Loucy (cell line): ENCODE measurements around the gene RARB.

ENCODE experiments used
- H2AFZ ChIP-seq: fragments of 200-600 bp; sonication (generic); 2 replicates; pipeline ENCODE4 v1.6.0; 2016; ENCODE audit warnings: antibody characterized with exemption, mild to moderate bottlenecking, low read length, moderate library complexity
- H3F3A ChIP-seq: fragments of 200-600 bp; 2 replicates; pipeline ENCODE4 v1.6.0; 2016; ENCODE audit warnings: antibody characterized with exemption, low read depth, mild to moderate bottlenecking
- H3K27me3 ChIP-seq: fragments of 200-600 bp; sonication (generic); 2 replicates; pipeline ENCODE4 v1.6.1; 2014; ENCODE audit warnings: low read length, mild to moderate bottlenecking; ENCODE audit not compliant: insufficient read depth, poor library complexity, severe bottlenecking
- H3K36me3 ChIP-seq: fragments of 200-600 bp; sonication (generic); 2 replicates; pipeline ENCODE4 v1.6.1; 2016; ENCODE audit warnings: low read length; ENCODE audit not compliant: insufficient read depth
- H3K4me1 ChIP-seq: fragments of 200-600 bp; sonication (generic); 2 replicates; pipeline ENCODE4 v1.5.1; 2014; ENCODE audit warnings: low read length, mild to moderate bottlenecking; ENCODE audit not compliant: insufficient read depth, poor library complexity, severe bottlenecking
- H3K4me2 ChIP-seq: fragments of 200-600 bp; sonication (generic); 2 replicates; pipeline ENCODE4 v1.6.0; 2014; ENCODE audit warnings: antibody characterized with exemption, low read length, low read depth, mild to moderate bottlenecking; ENCODE audit not compliant: poor library complexity, severe bottlenecking
- H3K4me3 ChIP-seq: fragments of 200-600 bp; sonication (generic); 2 replicates; pipeline ENCODE4 v1.5.1; 2014; ENCODE audit warnings: low read length, mild to moderate bottlenecking, mixed read lengths; ENCODE audit not compliant: poor library complexity, severe bottlenecking
- H3K79me2 ChIP-seq: fragments of 200-600 bp; sonication (generic); 2 replicates; pipeline ENCODE4 v1.6.1; 2014; ENCODE audit warnings: low read length; ENCODE audit not compliant: insufficient read depth
- H3K9ac ChIP-seq: fragments of 200-600 bp; sonication (generic); 2 replicates; pipeline ENCODE4 v1.6.0; 2014; ENCODE audit warnings: mild to moderate bottlenecking, low read depth, low read length, moderate library complexity; ENCODE audit not compliant: poor library complexity, severe bottlenecking
- H3K9me2 ChIP-seq: fragments of 200-600 bp; sonication (generic); replicated peaks from 2 replicates; pipeline ENCODE4 v1.6.1; 2016; ENCODE audit warnings: low read depth, low read length, mixed read lengths
- H3K9me3 ChIP-seq: fragments of 200-600 bp; sonication (generic); 2 replicates; pipeline ENCODE4 v1.6.1; 2014; ENCODE audit warnings: mild to moderate bottlenecking, antibody characterized with exemption, low read length, low read depth; ENCODE audit not compliant: insufficient read depth
- H4K20me1 ChIP-seq: fragments of 200-600 bp; sonication (generic); 2 replicates; pipeline ENCODE4 v1.6.0; 2014; ENCODE audit warnings: antibody characterized with exemption, low read length, mild to moderate bottlenecking; ENCODE audit not compliant: insufficient read depth, poor library complexity, severe bottlenecking
- CTCF ChIP-seq: fragments of 200-600 bp; sonication (generic); conservative IDR thresholded peaks from 2 replicates; pipeline ENCODE4 v1.5.1; 2014; ENCODE audit warnings: mild to moderate bottlenecking, antibody characterized with exemption, low read length
- EZH2phosphoT487 ChIP-seq: fragments of 200-600 bp; IDR thresholded peaks from 2 replicates; pipeline ENCODE4 v1.6.1; 2018; ENCODE audit warnings: antibody characterized with exemption, mild to moderate bottlenecking, moderate library complexity, borderline replicate concordance

RARB gene

GRCh38 chr3:25447925-25448324, 19.9 kb downstream of the RARB start:
- Histone ChIP-seq H3K27me3 (no peaks in the 10 kb centered on the region), H3K4me1 (no peaks in the 10 kb centered on the region), H3K4me2 (no peak overlapping the region), H3K36me3 (no peaks in the 10 kb centered on the region), H3K79me2 (no peaks in the 10 kb centered on the region), H3K4me3 (no peak overlapping the region), H3F3A (no peaks in the 10 kb centered on the region), H3K9ac (no peak overlapping the region), H3K9me2 (no peaks in the 10 kb centered on the region), H3K9me3 (no peaks in the 10 kb centered on the region), H4K20me1 (no peaks in the 10 kb centered on the region), H2AFZ (no peak overlapping the region)
- TF ChIP-seq CTCF (no peak), EZH2phosphoT487 (no peak)

GRCh38 chr3:25448750-25449692, 21.0 kb downstream of the RARB start:
- H3K79me2 ChIP-seq = no peaks in the 10 kb centered on the region
- H3K9me2 ChIP-seq = no peaks in the 10 kb centered on the region
- no peaks in the 10 kb centered on the region for H3F3A ChIP-seq
- H3K4me1 ChIP-seq = no peaks in the 10 kb centered on the region
- H4K20me1 ChIP-seq = no peaks in the 10 kb centered on the region
- no peaks in the 10 kb centered on the region for H3K36me3 ChIP-seq
- no peak overlapping the region for H2AFZ ChIP-seq
- no peaks in the 10 kb centered on the region for H3K27me3 ChIP-seq
- no peak overlapping the region for H3K4me3 ChIP-seq
- no peak for TF ChIP-seq CTCF
- no peak for TF ChIP-seq EZH2phosphoT487
- no peak overlapping the region for H3K9ac ChIP-seq
- no peak overlapping the region for H3K4me2 ChIP-seq
- no peaks in the 10 kb centered on the region for H3K9me3 ChIP-seq

- Histone ChIP-seq H3K9ac (no peak overlapping the region), H2AFZ (no peak overlapping the region), H3K4me2 (no peak overlapping the region), H3K9me2 (no peaks in the 10 kb centered on the region), H3K4me1 (peaks cover 5% of the 10 kb centered on the region), H3F3A (no peaks in the 10 kb centered on the region), H3K4me3 (no peak overlapping the region), H3K27me3 (no peaks in the 10 kb centered on the region), H3K79me2 (no peaks in the 10 kb centered on the region), H4K20me1 (no peaks in the 10 kb centered on the region), H3K36me3 (no peaks in the 10 kb centered on the region), H3K9me3 (no peaks in the 10 kb centered on the region)
- TF ChIP-seq EZH2phosphoT487 = no peak
- TF ChIP-seq CTCF = no peak
Measured at GRCh38 chr3:25449857-25450256, 21.8 kb downstream of the RARB start.
